Measurements from ENCODE around the gene ARF3. TPM values are rescaled to one million over a fixed set of nuclear protein-coding genes. Genes with fewer than 3 reads are reported as not detected.

Gene ARF3
- total and polyA plus RNA-seq, 9 of the 15 experiments (the other 6 are each of a cell fraction or from before 2014, with no cell fraction given), result 5.9 to 170 (median 64.4) TPM

DNA sequence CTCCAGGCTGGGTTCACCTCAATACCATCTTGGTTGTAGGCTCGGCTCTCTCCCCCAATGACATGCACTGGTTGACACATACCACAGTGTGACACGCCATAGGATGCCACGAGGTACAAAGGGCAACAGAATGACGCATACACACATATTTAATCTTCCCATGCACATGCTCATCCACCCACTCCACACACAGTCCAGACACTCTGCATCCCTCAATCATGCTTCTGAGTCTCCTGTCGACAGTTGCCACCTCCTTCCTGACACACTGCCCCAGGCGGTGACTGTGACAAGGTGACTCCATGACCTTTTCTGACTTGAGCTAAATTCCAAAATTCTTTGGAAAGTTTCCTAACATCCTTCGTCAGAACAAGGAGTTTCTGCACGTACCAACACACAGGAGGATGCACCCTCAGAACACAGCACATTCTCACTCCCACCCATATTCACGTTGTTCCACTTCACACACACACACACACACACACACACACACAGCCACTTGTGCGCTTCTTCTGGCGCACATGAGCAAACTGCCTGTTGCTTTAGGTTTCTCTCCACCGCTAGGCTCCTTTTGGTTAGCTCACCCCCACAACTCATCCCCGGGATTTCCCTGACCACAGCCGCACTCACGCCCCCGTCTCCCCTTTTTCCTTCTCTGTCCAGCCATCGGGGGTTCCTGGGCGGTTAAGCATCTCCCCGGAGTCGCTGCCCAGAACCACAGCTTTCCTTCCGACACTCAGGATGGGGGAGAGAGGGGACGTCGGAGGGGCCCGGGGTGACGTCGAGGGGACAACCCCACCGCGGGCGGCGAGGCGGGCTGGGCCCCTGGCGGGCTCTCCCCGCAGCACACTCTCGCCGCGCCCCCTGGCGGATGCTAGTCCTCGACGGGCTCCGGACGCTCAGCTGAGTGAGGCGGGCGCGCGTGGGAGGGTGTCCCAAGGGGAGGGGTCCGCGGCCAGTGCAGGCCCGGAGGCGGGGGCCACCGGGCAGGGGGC lies 20.3 kb upstream of the ARF3 start (continued):
- TF ChIP-seq PBX2 (CRISPR knock-in tag; IDR thresholded peaks at IDR 0.05; ENCODE audit: low read depth), result no peak
- TF ChIP-seq PBX2 (tag; conservative IDR thresholded peaks at IDR 0.05; ENCODE audit: low read depth), result no peak; the same call in 1 of the 2 replicates
- TF ChIP-seq ZNF212 (CRISPR knock-in tag; IDR thresholded peaks at IDR 0.05), result no peak
- no peak for TF ChIP-seq RBM15 (IDR thresholded peaks at IDR 0.05; ENCODE audit: insufficient read depth, low read length)
- TF ChIP-seq PYGO2 (tag; IDR thresholded peaks at IDR 0.05), result no peak
- TF ChIP-seq XRCC4 (IDR thresholded peaks at IDR 0.05; ENCODE audit: extremely low read depth, insufficient read depth, insufficient read length), result no peak
- TF ChIP-seq, protein P1, sequence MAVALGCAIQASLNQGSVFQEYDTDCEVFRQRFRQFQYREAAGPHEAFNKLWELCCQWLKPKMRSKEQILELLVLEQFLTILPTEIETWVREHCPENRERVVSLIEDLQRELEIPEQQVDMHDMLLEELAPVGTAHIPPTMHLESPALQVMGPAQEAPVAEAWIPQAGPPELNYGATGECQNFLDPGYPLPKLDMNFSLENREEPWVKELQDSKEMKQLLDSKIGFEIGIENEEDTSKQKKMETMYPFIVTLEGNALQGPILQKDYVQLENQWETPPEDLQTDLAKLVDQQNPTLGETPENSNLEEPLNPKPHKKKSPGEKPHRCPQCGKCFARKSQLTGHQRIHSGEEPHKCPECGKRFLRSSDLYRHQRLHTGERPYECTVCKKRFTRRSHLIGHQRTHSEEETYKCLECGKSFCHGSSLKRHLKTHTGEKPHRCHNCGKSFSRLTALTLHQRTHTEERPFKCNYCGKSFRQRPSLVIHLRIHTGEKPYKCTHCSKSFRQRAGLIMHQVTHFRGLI (CRISPR knock-in tag; IDR thresholded peaks at IDR 0.05), result no peak
- TF ChIP-seq MEF2A (IDR thresholded peaks at IDR 0.05; ENCODE audit: control insufficient read depth, low read depth, low read length), result no peak
- TF ChIP-seq GTF3C2 (IDR thresholded peaks at IDR 0.05; ENCODE audit: borderline replicate concordance, extremely low read depth, insufficient read length), result no peak
- TF ChIP-seq NRF1 (conservative IDR thresholded peaks at IDR 0.05 in 1 of 2, IDR thresholded peaks at IDR 0.05 in 1 of 2), result no peak
- TF ChIP-seq IFI16 (CRISPR knock-in tag; IDR thresholded peaks at IDR 0.05), result no peak
- no peak for TF ChIP-seq ZNF436 (CRISPR knock-in tag; IDR thresholded peaks at IDR 0.05)
- TF ChIP-seq ZNF384 (IDR thresholded peaks at IDR 0.05; ENCODE audit: low read depth, low read length), result no peak
- TF ChIP-seq, protein P2, sequence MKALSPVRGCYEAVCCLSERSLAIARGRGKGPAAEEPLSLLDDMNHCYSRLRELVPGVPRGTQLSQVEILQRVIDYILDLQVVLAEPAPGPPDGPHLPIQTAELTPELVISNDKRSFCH (CRISPR knock-in tag; IDR thresholded peaks at IDR 0.05), result no peak
- TF ChIP-seq, protein P2 (tag; IDR thresholded peaks at IDR 0.05), result no peak
- no peak for TF ChIP-seq ZNF76 (CRISPR knock-in tag; IDR thresholded peaks at IDR 0.05; ENCODE audit: borderline replicate concordance)
- TF ChIP-seq RNF2 (IDR thresholded peaks at IDR 0.05), result peak; percentile 58; the same call in 1 of the 2 replicates

Data from K562 (cell line).